Measurements from ENCODE around the gene HTR4.
A peak's percentile ranks its signal among the peaks of the same experiment; 100 is the strongest.
"Not testable (repeated sequence)": the region's sequence is repeated elsewhere in the genome, so short reads cannot be mapped to it uniquely, and the experiment has no call there.

Gene HTR4

GRCh38 chr5:148539851-148540250 is 114.5 kb downstream of the HTR4 start:
- DNase-seq (ENCODE audit: low read depth in 1 of 2, low spot score in 1 of 2), result no peak

DNA sequence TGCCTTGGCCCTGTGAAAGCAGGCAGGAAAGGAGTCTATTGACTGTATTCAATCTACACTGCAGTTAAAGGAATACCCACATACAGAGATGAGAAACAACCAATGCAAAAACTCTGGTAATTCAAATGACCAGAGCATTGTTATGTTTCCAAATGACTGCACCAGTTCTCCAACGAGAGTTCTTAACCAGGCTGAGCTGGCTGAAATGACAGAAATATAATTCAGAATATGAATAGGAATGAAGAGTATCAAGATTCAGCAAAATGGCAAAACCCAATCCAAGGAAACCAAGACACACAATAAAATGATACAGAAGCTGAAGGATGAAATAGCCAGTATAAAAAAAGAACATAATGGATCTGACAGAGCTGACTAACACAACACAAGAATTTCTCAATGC is 119.1 kb downstream of the HTR4 start:
- no peak for DNase-seq (ENCODE audit: low read depth in 1 of 2, low spot score in 1 of 2)

DNA sequence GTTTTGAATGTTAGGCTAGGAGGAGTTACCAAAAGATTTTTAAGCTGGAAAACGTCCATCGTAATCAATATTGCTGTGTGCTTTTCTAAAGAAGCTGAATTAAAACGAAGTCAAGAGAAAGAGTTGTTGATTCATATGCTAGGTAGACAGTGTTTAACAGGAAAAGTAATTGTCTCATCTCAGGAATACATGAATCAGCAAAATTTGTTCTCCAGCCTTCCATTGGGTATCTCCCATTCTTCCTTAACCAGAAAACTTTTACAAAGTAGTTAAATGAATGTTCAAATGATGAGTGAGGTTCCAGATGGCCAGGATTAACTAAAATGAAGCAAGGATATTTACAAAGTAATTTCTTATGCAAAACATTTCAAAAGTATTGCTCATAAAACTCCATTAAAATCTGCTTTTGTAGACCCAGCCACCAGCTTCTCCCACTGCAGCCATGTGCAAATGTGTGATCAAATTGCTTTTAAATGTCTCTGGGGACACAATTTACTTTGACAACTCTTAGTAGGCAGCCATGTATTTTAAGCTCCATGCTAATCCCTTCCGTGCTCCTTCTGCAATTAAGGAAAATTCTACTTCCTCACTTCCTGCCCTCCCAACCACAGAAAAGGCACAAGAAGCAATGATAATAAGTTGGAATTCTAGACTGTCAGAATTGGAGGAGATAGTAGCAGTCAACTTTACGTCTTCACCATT is 121.2 kb downstream of the HTR4 start:
- DNase-seq (ENCODE audit: low read depth in 1 of 2, low spot score in 1 of 2), result no peak

- not testable (repeated sequence) for DNase-seq (ENCODE audit: low read depth in 1 of 2, low spot score in 1 of 2)
Measured at GRCh38 chr5:148529450-148529849, 124.9 kb downstream of the HTR4 start.

- no peak for DNase-seq (ENCODE audit: low read depth in 1 of 2, low spot score in 1 of 2)
Measured at GRCh38 chr5:148524721-148525120, 129.6 kb downstream of the HTR4 start.

GRCh38 chr5:148523139-148523538 is 131.2 kb downstream of the HTR4 start:
- no peak for DNase-seq (ENCODE audit: low read depth in 1 of 2, low spot score in 1 of 2)

GRCh38 chr5:148515460-148515859 is 138.9 kb downstream of the HTR4 start:
- DNase-seq (ENCODE audit: low read depth in 1 of 2, low spot score in 1 of 2), result no peak

DNA sequence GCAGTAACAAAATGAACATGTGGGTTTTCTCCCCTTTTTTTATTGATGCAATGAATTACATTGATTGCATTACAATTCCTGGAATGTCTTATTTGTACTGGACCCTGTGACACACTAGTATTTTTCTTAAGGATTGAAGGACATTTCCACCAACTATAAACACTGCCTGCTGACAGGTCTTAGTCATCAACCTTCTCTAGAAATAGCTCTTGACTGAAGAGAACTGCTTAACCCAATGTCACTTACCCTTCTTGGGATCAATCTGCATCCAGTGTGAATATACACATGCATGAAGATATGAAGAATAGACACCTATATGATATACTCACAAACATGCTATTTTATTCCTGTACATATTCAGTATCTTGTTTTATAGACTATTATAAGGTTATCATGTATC is 140.0 kb downstream of the HTR4 start:
- no peak for DNase-seq (ENCODE audit: low read depth in 1 of 2, low spot score in 1 of 2)

GRCh38 chr5:148512498-148512897 is 141.8 kb downstream of the HTR4 start:
- DNase-seq (ENCODE audit: low read depth in 1 of 2, low spot score in 1 of 2), result no peak

DNA sequence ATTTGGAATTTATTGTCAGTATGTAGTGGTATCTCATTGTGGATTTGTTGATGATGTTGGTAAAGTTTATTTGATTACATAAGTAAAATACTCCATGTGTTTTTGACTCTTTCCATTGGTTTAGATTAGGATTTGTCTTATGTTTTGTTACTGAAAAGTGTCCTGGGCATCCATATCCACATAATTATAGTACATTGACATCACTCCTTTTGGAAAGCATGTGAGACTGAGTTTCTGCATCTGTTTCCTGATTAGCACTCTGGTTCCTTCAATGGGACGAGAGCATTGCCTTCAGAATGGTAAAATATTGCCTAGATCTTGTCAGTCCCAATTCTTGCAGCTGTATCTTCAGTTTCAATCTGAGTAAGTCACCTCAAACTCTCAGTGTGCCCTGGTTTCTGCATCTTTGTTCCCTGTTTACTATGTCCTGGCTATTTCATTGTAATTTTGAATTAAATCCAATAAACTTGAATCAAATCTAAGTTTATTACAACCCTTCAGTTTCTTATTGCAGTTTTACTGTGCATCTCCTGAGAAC is 142.4 kb downstream of the HTR4 start:
- no peak for DNase-seq (ENCODE audit: low read depth in 1 of 2, low spot score in 1 of 2)

DNA sequence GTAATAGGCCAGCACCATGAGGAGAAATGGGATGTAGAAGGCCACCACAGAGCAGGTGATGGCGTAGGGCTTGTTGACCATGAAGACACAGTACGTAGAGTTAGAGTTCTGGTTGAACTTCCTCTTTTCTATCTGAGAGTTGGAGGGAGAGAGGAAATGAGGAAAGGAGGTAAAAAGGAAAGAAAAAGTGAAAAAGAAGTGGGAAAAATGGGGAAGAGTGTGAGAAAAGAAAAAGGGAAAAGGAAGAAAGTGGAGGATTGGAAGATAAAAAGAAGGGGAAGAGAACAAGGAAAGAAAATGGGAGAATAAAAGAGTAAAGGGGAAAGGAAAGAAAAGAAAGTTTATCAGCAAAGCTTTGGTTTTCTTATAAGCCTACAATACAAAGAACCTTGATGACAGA is 144.4 kb downstream of the HTR4 start:
- no peak for DNase-seq (ENCODE audit: low read depth in 1 of 2, low spot score in 1 of 2)

DNA sequence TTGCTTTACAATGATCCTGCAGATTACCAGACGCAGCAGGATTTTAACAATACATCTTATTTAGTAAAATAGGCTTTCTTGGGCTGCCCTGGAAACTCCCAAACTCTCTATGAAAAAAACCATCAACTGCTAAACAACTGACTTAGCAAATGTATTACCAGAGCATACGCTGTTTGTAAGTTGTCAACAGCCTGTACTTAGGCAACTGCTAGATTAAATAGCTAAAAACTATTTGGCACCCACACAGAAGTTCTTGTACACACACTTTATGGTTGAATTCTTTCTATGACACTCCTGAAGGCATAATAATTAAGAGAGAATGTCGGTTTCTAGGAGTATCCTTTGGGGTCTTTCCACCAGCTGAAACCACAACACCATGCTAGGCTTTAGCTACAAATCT is 146.7 kb downstream of the HTR4 start:
- no peak for DNase-seq (ENCODE audit: low read depth in 1 of 2, low spot score in 1 of 2)

DNA sequence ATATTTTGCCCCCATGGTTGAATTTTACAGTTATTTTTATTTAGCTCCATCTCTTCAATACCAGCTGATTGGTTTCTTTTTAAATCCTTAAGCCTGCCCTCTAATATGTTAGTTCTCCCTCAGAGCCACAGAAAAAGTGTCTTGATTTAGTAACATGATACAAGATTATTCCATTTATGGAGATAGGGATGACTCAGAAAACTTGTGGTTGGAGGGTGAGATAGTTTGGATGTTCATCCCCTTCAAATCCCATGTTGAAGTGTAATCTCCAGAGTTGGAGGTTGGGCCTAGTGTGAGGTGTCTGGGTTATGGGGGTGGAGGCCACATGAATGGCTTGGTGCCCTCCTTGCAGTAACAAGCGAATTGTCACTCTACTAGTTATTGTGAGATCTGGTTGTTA is 154.9 kb downstream of the HTR4 start:
- no peak for DNase-seq (ENCODE audit: low read depth in 1 of 2, low spot score in 1 of 2)

DNA sequence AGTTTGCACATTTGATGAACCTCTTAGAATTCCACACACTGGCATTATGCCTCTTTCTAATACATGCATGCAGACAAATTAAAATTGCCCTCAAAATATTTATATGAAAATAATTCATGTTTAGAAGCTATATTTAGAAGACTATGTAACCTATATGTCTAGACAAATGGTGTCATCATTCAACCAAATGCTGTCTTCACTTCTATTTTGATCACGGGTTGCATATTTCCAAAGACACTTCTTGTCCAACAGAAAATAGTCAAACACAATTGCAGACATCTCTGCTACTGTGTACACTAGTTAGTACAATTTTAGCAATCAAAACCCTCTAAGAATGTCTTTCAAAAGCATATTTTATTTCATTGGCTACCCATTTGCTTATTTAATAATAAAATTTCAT is 156.6 kb downstream of the HTR4 start:
- no peak for DNase-seq (ENCODE audit: low read depth in 1 of 2, low spot score in 1 of 2)

DNA sequence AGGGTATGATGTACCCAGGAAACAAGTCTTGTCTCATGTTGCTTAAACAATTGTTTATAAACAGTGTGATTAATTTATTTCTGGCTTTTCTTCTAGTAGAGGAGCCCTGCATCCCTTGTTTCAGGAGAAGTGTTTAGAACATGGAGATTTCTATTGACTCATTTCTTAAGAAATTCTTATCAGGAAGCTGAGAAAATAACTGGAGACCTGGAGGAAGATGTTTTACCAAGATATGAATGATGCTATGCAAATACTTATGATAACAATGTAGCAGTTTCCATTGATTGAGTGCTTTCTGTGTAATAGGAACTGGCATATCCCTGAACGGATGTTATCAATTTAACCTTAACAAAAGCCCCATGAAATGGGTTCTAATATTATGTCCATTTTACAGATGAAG is 162.0 kb downstream of the HTR4 start:
- no peak for DNase-seq (ENCODE audit: low read depth in 1 of 2, low spot score in 1 of 2)

DNA sequence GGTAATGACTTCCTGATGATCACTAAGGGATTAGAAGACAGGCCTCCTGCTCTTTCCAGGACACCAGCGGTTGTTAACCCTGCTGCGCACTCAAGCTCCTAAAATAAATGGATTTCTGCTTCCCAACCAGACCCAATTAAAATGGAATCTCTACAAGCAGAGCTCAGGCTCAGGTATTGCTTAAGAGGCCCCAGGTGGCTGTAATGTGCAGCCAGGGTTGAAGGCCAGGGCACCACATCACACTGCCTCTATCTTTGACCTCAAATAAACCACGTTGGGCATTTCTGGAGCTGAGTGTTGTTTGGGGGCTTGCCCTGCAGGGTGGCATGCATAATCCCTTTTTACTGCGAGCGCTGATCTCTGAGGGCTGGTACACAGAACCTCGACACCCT is 162.5 kb downstream of the HTR4 start:
- DNase-seq (ENCODE audit: low read depth in 1 of 2, low spot score in 1 of 2), result no peak

DNA sequence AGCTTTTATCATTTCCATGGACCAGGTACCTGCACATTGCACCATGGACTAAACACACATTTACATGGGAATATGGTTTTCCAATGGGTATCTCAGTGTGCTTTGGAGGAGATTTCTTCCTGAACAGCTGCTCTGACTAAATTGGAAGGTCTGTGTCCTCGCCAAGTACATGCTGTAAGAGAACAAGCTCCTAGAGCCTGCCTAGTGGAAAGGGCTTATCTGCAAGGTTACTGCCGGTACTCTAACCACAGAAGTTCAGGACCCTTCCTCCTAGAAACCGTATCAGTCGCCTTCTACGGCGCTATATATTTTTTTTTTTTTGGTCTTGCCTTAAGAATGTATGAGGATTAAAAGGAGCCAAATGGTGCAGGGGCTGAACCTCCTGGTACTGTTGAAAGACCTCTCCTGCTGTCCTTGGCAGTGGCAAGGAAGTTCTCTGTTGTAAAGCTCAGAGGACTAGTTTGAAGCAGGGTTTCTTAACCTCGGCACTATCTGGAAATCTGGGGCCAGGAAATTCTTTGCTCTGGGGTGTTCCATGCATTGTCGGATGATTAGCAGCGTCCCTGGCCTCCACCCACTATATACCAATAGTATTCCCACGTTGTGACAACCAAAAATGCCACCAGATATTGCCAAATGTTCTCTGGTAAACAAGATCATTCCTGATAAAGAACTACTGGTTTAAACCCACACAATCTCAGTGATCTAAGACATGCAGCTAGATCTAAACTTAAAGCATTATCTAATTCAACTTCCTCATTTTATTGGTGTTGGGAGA is 163.1 kb downstream of the HTR4 start:
- DNase-seq (ENCODE audit: low read depth in 1 of 2, low spot score in 1 of 2), result no peak

DNA sequence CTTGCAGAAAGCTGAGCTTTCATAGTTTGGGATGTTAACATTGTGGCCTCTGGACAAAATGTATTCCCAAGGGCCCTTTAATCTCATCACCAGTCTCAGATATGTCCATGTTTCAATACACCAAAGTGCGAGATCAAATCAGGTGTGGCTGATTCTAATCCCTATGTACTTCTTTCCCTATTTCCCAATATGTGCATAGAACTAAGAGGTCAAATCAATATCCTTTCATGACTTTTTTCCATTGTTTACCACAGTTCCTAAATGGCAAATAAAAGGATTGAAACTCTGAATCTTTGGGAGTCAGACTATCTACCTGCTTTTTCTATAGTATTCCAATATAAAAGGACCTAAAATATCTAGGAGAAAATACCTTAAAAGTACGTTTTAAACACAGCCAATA is 165.6 kb downstream of the HTR4 start:
- DNase-seq (ENCODE audit: low read depth in 1 of 2, low spot score in 1 of 2), result no peak

- DNase-seq (ENCODE audit: low read depth in 1 of 2, low spot score in 1 of 2), result no peak
Measured at GRCh38 chr5:148486456-148486855, 167.9 kb downstream of the HTR4 start.

DNA sequence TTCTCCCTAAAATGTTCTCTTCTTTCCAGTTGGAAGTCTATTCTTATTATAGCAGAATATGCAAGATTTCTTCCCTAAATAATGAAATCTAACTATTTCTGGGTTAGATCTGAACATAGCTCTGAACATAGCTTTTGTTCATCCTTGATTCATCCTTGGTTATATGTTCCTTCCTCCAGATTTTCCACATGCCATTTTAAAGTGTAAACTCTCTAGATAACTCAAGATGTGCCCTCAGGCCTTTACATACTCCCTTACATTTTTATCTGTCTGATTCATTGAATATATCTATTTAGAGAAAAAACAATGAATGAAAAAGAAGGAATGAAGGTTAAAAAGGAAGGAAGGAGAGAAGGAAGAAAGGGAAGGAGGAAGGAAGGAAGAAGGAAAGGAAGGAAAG is 169.7 kb downstream of the HTR4 start:
- DNase-seq (ENCODE audit: low read depth in 1 of 2, low spot score in 1 of 2), result no peak

DNA sequence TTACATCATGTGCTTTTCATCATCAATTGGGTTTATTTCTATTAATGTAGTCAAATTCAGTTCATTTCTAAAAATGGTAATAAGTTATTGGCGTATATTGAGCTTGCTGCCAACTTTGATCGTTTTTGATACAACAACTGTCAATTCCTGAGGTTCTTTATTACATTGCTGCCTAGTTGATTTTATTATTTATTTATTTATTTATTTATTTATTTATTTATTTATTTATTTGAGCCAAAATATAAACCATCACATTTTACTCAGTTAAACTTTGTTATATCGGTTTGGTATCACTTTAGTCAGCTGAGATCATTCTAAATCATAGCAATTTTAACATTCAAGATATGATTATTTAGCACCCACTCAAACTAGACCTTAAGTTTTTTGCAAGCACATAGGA is 170.6 kb downstream of the HTR4 start:
- DNase-seq (ENCODE audit: low read depth in 1 of 2, low spot score in 1 of 2), result no peak

- DNase-seq (ENCODE audit: low read depth in 1 of 2, low spot score in 1 of 2), result peak; percentile 14 to 23
Measured at GRCh38 chr5:148482697-148483462, 171.4 kb downstream of the HTR4 start.
